ENCODE data around the gene AFF3.

Gene AFF3

GRCh38 chr2:100151310-100151709, 8.9 kb upstream of the AFF3 start:
- in situ Hi-C loops (cut with MboI; ENCODE audit: low sequenced_read_pairs) = no loop called here

DNA sequence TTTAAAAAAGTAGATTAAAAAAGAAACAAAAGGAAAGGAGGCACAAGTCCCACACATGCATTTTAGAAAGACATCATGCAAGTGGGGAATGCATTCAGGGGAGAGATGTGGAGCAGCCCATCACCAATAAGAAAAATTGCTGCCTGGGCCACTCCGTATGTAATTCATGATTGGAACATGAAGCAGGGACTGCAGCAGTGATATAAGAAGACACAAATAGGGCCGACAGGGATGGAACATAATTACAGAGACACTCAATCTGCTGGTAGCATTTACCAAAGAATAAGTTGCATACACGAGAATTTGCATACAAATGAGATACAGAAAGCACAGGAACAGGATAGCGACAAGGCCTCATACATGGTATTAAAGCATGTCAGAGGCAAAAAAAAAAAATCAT, 6.5 kb upstream of the AFF3 start:
- in situ Hi-C loops (cut with MboI; ENCODE audit: low sequenced_read_pairs) = no loop called here

GRCh38 chr2:100146657-100146960, 4.2 kb upstream of the AFF3 start:
- in situ Hi-C loops (cut with MboI; ENCODE audit: low sequenced_read_pairs) = no loop called here

GRCh38 chr2:100145893-100146656, 3.7 kb upstream of the AFF3 start:
- in situ Hi-C loops (cut with MboI; ENCODE audit: low sequenced_read_pairs) = no loop called here

- in situ Hi-C loops (cut with MboI; ENCODE audit: low sequenced_read_pairs) = no loop called here
Observed at GRCh38 chr2:100143286-100143685, 896 bp upstream of the AFF3 start.

DNA sequence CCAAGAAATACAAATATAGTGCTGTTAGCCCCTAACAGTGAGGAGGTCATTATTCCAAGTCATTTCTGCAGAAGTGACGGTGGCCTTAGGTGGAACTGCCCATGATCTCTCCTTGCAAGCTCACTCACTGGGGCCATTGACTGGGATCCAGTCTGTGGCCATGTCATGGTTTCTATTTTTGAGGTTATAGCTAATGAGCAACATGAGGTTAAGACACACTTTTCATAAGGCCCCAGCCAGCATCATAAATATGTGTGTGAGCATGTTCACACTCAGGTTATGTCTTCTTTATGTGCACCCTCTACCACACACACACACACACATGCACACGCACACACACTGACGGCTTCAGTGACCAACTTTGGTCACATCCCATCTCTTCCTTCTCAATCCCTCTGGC, 484 bp downstream of the AFF3 start:
- in situ Hi-C loops (cut with MboI; ENCODE audit: low sequenced_read_pairs) = no loop called here

GRCh38 chr2:100140582-100140981, 1.8 kb downstream of the AFF3 start:
- in situ Hi-C loops (cut with MboI; ENCODE audit: low sequenced_read_pairs) = no loop called here

- in situ Hi-C loops (cut with MboI; ENCODE audit: low sequenced_read_pairs) = no loop called here
Observed at GRCh38 chr2:100137866-100138570, 4.4 kb downstream of the AFF3 start.

- in situ Hi-C loops (cut with MboI; ENCODE audit: low sequenced_read_pairs) = no loop called here
Observed at GRCh38 chr2:100137318-100137717, 5.1 kb downstream of the AFF3 start.

DNA sequence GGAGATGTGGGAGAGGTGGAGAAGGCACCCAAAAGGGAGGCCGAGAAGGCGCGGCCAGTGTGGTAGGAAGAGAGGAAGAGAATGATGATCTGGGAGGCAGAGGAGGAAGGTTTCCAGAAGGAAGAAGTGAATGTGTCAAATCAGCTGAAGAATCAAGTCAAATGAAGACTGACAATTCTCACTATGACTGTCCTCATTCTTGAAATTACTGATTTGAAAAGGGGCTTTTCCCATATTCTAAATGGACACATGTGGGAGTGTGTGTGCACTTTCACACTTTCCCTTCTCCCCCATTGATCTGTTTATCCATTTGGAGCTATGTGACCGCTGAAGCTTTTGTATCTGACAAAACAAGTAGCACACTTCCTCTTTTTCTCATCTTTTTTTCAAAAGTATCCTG, 6.1 kb downstream of the AFF3 start:
- in situ Hi-C loops (cut with MboI; ENCODE audit: low sequenced_read_pairs) = no loop called here

- in situ Hi-C loops (cut with MboI; ENCODE audit: low sequenced_read_pairs) = no loop called here
Observed at GRCh38 chr2:100135415-100135814, 7.0 kb downstream of the AFF3 start.

GRCh38 chr2:100130595-100131391, 11.6 kb downstream of the AFF3 start:
- in situ Hi-C loops (cut with MboI; ENCODE audit: low sequenced_read_pairs) = no loop called here

GRCh38 chr2:100126897-100127401, 15.4 kb downstream of the AFF3 start:
- in situ Hi-C loops (cut with MboI; ENCODE audit: low sequenced_read_pairs) = no loop called here

GRCh38 chr2:100126201-100126600, 16.2 kb downstream of the AFF3 start:
- in situ Hi-C loops (cut with MboI; ENCODE audit: low sequenced_read_pairs) = no loop called here

DNA sequence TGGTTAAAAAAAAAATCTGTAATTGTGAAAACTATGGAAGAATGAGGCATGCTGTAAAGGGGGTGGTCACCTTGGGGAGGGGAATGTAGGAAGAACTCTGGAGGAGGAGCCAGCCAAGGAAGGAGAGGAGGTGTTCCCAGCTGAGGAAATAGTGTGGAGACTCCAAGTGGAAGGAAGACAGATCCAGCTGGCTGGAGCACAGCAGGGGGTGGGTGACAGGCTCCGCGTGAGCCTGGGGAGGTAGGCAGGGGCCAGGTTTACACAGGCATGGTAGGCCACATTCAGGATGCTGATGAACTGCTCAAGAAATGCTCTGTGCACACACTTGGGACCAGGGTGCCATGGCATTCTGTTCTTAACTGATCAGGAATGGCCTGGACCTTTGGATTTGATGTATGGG, 16.8 kb downstream of the AFF3 start:
- in situ Hi-C loops (cut with MboI; ENCODE audit: low sequenced_read_pairs) = no loop called here

- in situ Hi-C loops (cut with MboI; ENCODE audit: low sequenced_read_pairs) = no loop called here
Observed at GRCh38 chr2:100124761-100125160, 17.6 kb downstream of the AFF3 start.

GRCh38 chr2:100121124-100121718, 21.2 kb downstream of the AFF3 start:
- in situ Hi-C loops (cut with MboI; ENCODE audit: low sequenced_read_pairs) = no loop called here

GRCh38 chr2:100119235-100119634, 23.2 kb downstream of the AFF3 start:
- in situ Hi-C loops (cut with MboI; ENCODE audit: low sequenced_read_pairs) = no loop called here

- in situ Hi-C loops (cut with MboI; ENCODE audit: low sequenced_read_pairs) = no loop called here
Observed at GRCh38 chr2:100113990-100114433, 28.4 kb downstream of the AFF3 start.

GRCh38 chr2:100110614-100111000, 31.8 kb downstream of the AFF3 start:
- in situ Hi-C loops (cut with MboI; ENCODE audit: low sequenced_read_pairs) = no loop called here

DNA sequence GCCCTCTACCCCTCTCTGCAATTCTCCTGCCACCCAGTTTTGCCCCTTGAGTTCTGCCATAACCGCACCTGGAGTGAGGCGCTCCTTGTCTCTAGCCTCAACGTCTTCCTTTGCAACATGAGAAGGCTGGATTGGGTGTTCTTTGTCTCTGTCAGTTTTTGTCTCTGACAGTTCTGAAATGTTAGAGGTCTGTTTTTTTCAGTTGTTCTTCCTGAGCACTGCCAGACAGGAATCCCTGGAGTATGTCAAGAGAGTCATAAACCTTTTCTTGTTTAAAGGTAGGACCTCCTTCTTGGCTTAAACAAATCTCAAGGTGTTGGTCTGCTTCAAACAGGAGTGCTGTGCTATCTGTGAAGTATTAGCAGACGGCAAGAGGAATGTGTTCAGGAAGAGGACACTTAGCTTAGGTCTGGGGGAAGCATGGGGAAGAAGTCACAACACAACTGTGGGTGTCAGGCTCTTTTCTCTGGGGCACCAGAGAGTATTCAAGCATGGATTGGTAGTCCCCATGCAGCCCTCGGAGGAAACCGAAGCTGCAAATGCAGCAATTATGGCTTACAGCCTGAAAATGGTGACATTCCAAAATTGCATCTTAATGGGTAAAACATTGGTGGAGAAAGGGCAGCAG, 32.3 kb downstream of the AFF3 start:
- in situ Hi-C loops (cut with MboI; ENCODE audit: low sequenced_read_pairs) = no loop called here

All from hTERT RPE-1 (cell line).